Thyroid gland (tissue), 4 donors: ENCODE measurements around the gene GARNL3. TPM values are rescaled to one million over a fixed set of nuclear protein-coding genes. Genes with fewer than 3 reads are reported as not detected.

ENCODE experiments used
- DNase-seq, 2 donors: peaks; one replicate each; pipeline ENCODE4 v3.0.0-alpha.2; 2019
- H3K27ac ChIP-seq, 3 donors: fragments of 200-600 bp; sonication (generic); 1 replicate in 2 of 3; 2 replicates in 1 of 3; pipeline ENCODE4 v1.5.1; 2016 to 2019; ENCODE audit warnings: mild to moderate bottlenecking in 1 of 3, moderate library complexity in 1 of 3
- H3K27me3 ChIP-seq: fragments of 200-600 bp; sonication (generic); one replicate; pipeline ENCODE4 v1.5.1; 2019
- H3K36me3 ChIP-seq, 2 donors: fragments of 200-600 bp; sonication (generic); one replicate each; pipeline ENCODE4 v1.5.1; 2016 to 2019
- H3K4me1 ChIP-seq, 2 donors: fragments of 200-600 bp; sonication (generic); one replicate each; pipeline ENCODE4 v1.5.1; 2017 to 2019
- H3K4me3 ChIP-seq, 3 donors: fragments of 200-600 bp; sonication (generic); replicated peaks in 1 of 3; 1 replicate in 2 of 3; 2 replicates in 1 of 3; pipeline ENCODE4 v1.5.1; 2016; ENCODE audit warnings: mild to moderate bottlenecking in 1 of 3
- H3K9me3 ChIP-seq: fragments of 200-600 bp; sonication (generic); one replicate; pipeline ENCODE4 v1.5.1; 2017
- CTCF ChIP-seq, 6 experiments: fragments of 200-600 bp in 3 of 6; fragments of 450-650 bp in 3 of 6; sonication (generic) in 3 of 6; IDR thresholded peaks; one replicate each; pipeline ENCODE4 v1.5.1; 2016 to 2019; ENCODE audit warnings: antibody characterized with exemption in 6 of 6, mild to moderate bottlenecking in 2 of 6, inconsistent platforms in 1 of 6, moderate library complexity in 1 of 6
- POLR2A ChIP-seq, 2 donors: fragments of 450-650 bp; IDR thresholded peaks; one replicate each; pipeline ENCODE4 v1.6.1; 2017; ENCODE audit warnings: antibody characterized with exemption in 2 of 2, mild to moderate bottlenecking in 2 of 2, moderate library complexity in 1 of 2
- WGBS, 2 donors: methylation state at CpG; one replicate each; pipeline ENCODE4 v1.1.5; 2017; 5-methylcytosine and 5-hydroxymethylcytosine counted together
- intact Hi-C: fragments of 100-400 bp; cut with DNase I; formaldehyde crosslinking; loops from one replicate; pipeline ENCODE4 v1.15.1; 2023
- total RNA-seq, 4 donors: library from RNA; depleted of rRNA; stranded (reverse); fragments of >200 nt; gene quantifications; one replicate each; pipeline ENCODE4 v1.2.3, GENCODE V29; 2016

Gene GARNL3
- total RNA-seq, 4 donors from 2014 or later = 14.6 to 49.1 (median 20.1) TPM

- no peaks in the 10 kb centered on the region for H3K36me3 ChIP-seq
- H3K27me3 ChIP-seq = no peaks in the 10 kb centered on the region
- WGBS, 2 donors = 75 to 88% methylated on average over 1 of the region's 1 CpG
- peaks cover 0 to 10% of the 10 kb centered on the region in 2 donors for H3K4me1 ChIP-seq
- intact Hi-C loops = no loop called here
- H3K4me3 ChIP-seq = no peak overlapping the region
- DNase-seq = no peak
- no peak for TF ChIP-seq CTCF (IDR thresholded peaks at IDR 0.05)
- no peak for TF ChIP-seq POLR2A (IDR thresholded peaks at IDR 0.05)
- no peak overlapping the region for H3K27ac ChIP-seq
- H3K9me3 ChIP-seq = no peaks in the 10 kb centered on the region
Measured at GRCh38 chr9:127415657-127416056, 151.1 kb downstream of the GARNL3 start.

GRCh38 chr9:127417131-127418036, 152.8 kb downstream of the GARNL3 start:
- no peak for TF ChIP-seq POLR2A (IDR thresholded peaks at IDR 0.05)
- no peak for TF ChIP-seq CTCF (IDR thresholded peaks at IDR 0.05)
- no peak overlapping the region for H3K4me3 ChIP-seq
- H3K27ac ChIP-seq = no peak overlapping the region
- no peaks in the 10 kb centered on the region for H3K36me3 ChIP-seq
- intact Hi-C loops = no loop called here
- H3K9me3 ChIP-seq = no peaks in the 10 kb centered on the region
- 76 to 80% methylated on average over 14 to 15 of the region's 15 CpGs for WGBS, 2 donors
- DNase-seq = no peak
- H3K27me3 ChIP-seq = no peaks in the 10 kb centered on the region
- H3K4me1 ChIP-seq = peaks cover 0 to 12% of the 10 kb centered on the region in 2 donors

DNA sequence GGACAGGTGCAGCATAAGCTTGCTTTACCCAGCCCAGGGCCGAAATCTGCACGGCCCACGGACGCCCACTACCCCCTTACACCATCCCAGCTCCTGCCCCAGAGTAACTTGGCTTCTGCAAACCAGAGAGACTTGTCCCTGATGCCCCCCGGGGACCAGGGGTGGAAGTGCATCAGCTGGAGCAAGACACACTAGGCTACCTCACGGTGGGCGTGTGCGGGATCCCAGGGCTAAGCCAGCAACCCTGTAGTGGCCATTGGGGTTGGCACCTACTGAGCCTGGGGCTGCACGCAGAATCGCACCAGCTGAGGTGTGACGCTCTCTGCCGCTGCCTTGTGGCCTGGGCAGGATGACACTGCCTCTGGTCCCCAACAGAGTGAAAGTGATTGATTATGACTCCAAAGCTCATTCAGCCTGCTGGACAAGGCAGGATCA, 153.5 kb downstream of the GARNL3 start:
- H3K27ac ChIP-seq = no peak overlapping the region
- intact Hi-C loops = no loop called here
- H3K9me3 ChIP-seq = no peaks in the 10 kb centered on the region
- peaks cover 6 to 19% of the 10 kb centered on the region in 2 donors for H3K4me1 ChIP-seq
- H3K36me3 ChIP-seq = no peaks in the 10 kb centered on the region
- H3K27me3 ChIP-seq = no peaks in the 10 kb centered on the region
- DNase-seq = no peak
- no peak overlapping the region for H3K4me3 ChIP-seq
- 55 to 83% methylated on average over 5 to 10 of the region's 12 CpGs for WGBS, 2 donors
- TF ChIP-seq CTCF (IDR thresholded peaks at IDR 0.05) (peak in 1 of 6 experiments; percentile 8), POLR2A (IDR thresholded peaks at IDR 0.05) (no peak)

- intact Hi-C loops = no loop called here
- no peak overlapping the region for H3K27ac ChIP-seq
- H3K4me1 ChIP-seq = peaks cover 11 to 23% of the 10 kb centered on the region in 2 donors
- TF ChIP-seq POLR2A (IDR thresholded peaks at IDR 0.05) (no peak), CTCF (IDR thresholded peaks at IDR 0.05) (no peak)
- no peak for DNase-seq
- H3K9me3 ChIP-seq = no peaks in the 10 kb centered on the region
- WGBS, 2 donors = 89% methylated on average over 4 to 6 of the region's 6 CpGs
- H3K4me3 ChIP-seq = no peak overlapping the region
- H3K27me3 ChIP-seq = no peaks in the 10 kb centered on the region
- H3K36me3 ChIP-seq = no peaks in the 10 kb centered on the region
Measured at GRCh38 chr9:127419348-127419747, 154.8 kb downstream of the GARNL3 start.

- no peak for DNase-seq
- no peaks in the 10 kb centered on the region for H3K27me3 ChIP-seq
- no peak overlapping the region for H3K27ac ChIP-seq
- H3K9me3 ChIP-seq = no peaks in the 10 kb centered on the region
- intact Hi-C loops = no loop called here
- TF ChIP-seq POLR2A (IDR thresholded peaks at IDR 0.05) = no peak
- no peak for TF ChIP-seq CTCF (IDR thresholded peaks at IDR 0.05)
- peaks cover 22 to 26% of the 10 kb centered on the region in 2 donors for H3K4me1 ChIP-seq
- no peaks in the 10 kb centered on the region for H3K36me3 ChIP-seq
- H3K4me3 ChIP-seq = no peak overlapping the region
- WGBS, 2 donors = 89 to 93% methylated on average over 7 of the region's 7 CpGs
Measured at GRCh38 chr9:127421057-127421456, 156.5 kb downstream of the GARNL3 start.
